ENCODE measurements around the gene ODAD2.
"Not testable (repeated sequence)": the region's sequence is repeated elsewhere in the genome, so short reads cannot be mapped to it uniquely, and the experiment has no call there.

ODAD2 gene

DNA sequence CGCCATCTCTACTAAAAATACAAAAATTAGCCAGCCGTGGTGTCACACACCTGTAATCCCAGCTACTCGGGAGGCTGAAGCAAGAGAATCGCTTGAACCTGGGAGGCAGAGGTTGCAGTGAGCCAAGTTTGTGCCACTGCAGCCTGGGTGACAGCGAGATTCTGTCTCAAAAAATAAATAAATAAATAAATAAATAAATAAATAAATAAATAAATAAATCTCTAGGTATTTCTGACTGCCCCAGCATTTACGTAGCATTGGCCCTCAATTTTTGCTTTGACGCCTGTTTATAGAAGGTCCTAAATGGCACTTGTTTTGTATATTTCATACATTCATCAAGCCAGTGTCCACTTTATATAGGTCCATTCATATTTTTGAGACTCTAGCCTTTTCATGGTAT is 28.9 kb downstream of the ODAD2 start:
- in situ Hi-C loops (cut with MboI; ENCODE audit: low sequenced_read_pairs), result not testable (repeated sequence)

GRCh38 chr10:27959093-27959715 is 39.7 kb downstream of the ODAD2 start:
- in situ Hi-C loops (cut with MboI; ENCODE audit: low sequenced_read_pairs), result no loop called here

- in situ Hi-C loops (cut with MboI; ENCODE audit: low sequenced_read_pairs), result not testable (repeated sequence)
Observed at GRCh38 chr10:27958383-27958782, 40.5 kb downstream of the ODAD2 start.

GRCh38 chr10:27950242-27950564 is 48.7 kb downstream of the ODAD2 start:
- in situ Hi-C loops (cut with MboI; ENCODE audit: low sequenced_read_pairs), result no loop called here

DNA sequence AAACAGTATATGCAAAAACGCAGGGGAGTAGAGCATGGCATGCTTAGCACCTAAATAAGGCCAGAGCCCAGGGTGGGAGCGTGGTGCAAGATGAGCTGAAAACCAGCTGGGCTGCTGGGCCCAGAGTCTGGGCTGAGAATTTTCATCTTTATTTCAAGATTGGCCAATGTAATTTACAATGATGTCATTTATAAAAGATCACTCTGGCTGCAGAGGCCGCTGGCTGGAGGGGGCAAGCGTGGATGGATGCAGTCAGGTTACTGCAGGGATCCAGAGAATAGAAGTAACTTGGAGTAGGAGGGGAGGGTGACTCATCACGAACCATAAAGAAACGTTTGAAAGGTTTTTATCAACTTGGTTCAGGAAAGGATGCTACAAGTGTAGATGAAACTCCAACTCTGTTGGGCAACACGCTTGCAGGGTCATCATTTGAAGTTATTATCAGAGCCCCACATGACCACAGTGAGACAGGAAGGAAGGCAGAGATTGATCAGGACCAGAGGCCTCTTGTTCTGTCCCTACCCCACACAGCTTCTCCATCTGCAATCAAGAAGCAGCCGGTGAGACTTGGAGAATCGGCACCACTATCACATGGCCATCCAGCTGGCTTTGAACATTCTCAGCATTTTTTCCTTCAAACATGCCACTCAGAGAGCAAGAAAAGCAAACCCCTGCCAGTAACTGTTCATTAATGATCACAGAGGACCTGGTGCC is 49.2 kb downstream of the ODAD2 start:
- in situ Hi-C loops (cut with MboI; ENCODE audit: low sequenced_read_pairs), result no loop called here

GRCh38 chr10:27948186-27948585 is 50.7 kb downstream of the ODAD2 start:
- in situ Hi-C loops (cut with MboI; ENCODE audit: low sequenced_read_pairs), result no loop called here

GRCh38 chr10:27947540-27947939 is 51.3 kb downstream of the ODAD2 start:
- in situ Hi-C loops (cut with MboI; ENCODE audit: low sequenced_read_pairs), result no loop called here

DNA sequence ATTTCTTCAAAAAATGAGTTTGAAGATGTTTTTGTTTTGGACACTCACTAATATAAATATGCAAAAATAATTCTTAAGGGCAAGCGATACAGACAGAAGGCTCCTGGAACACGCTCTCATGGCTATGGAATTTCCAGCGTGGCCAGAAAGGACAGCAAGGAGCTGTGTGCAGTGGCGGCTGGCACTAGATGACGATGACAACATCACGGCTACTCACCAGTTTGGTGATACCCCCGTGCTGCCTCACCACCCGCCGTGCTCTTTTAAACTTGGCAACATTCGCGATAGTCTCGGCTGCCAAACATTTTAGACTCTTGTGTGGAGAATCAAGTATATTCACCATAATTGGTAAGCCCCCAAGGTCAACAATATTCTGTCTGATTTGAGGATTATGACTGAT is 54.9 kb downstream of the ODAD2 start:
- in situ Hi-C loops (cut with MboI; ENCODE audit: low sequenced_read_pairs), result no loop called here

GRCh38 chr10:27914888-27915287 is 84.0 kb downstream of the ODAD2 start:
- in situ Hi-C loops (cut with MboI; ENCODE audit: low sequenced_read_pairs), result no loop called here

DNA sequence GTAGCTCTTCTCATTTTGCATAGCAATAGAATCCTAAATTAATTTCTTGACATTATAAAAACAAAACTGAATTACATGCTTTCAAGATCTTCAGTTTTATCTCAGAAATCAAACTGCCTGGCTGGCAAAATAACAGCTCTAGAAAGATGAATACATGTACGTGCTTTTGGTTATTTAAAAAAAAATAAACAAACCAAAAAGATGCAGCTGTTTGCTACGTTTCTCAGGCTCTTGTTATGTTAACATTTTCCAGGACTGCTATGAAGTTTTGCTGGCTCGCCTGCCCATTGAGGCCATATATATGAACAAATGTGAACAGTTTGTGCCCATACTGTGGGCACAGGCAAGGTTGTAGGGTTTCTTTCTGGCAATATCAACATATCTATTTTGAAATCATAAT is 86.6 kb downstream of the ODAD2 start:
- in situ Hi-C loops (cut with MboI; ENCODE audit: low sequenced_read_pairs), result no loop called here

- in situ Hi-C loops (cut with MboI; ENCODE audit: low sequenced_read_pairs), result no loop called here
Observed at GRCh38 chr10:27911539-27911938, 87.3 kb downstream of the ODAD2 start.

GRCh38 chr10:27911011-27911410 is 87.9 kb downstream of the ODAD2 start:
- in situ Hi-C loops (cut with MboI; ENCODE audit: low sequenced_read_pairs), result no loop called here

DNA sequence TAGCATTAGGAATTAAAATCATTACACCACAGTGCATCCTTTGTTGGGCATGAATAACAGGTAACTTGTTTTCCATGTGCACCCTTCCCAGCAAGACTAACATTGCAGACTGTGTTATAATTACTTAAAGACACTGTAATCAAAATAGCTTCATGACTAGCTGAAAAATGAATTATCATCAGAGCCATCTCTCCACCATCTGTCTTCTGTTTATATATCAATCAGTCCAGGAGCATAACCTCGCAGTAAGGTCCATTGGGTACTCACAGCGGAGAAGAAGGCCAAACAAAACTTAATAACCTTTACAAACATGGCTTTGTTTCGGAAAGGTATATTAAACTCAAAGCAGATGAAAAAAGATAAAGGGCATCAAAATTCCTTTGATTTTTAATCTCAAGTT is 90.6 kb downstream of the ODAD2 start:
- in situ Hi-C loops (cut with MboI; ENCODE audit: low sequenced_read_pairs), result no loop called here

GRCh38 chr10:27899485-27899884 is 99.4 kb downstream of the ODAD2 start:
- in situ Hi-C loops (cut with MboI; ENCODE audit: low sequenced_read_pairs), result not testable (repeated sequence)

DNA sequence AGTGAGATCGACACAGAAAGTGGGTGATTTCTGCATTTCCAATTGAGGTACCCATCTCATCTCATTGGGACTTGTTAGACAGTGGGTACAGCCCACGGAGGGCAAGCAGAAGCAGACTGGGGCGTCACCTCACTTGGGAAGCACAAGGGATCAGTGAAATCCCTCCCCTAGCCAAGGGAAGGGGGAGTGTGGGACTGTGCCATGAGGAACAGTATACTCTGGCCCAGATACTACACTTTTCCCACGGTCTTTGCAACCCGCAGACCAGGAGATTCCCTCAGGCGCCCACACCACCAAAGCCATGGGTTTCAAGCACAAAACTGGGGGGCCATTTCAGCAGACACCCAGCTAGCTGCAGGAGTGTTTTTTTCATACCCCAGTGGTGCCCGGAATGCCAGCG is 99.8 kb downstream of the ODAD2 start:
- in situ Hi-C loops (cut with MboI; ENCODE audit: low sequenced_read_pairs), result no loop called here

DNA sequence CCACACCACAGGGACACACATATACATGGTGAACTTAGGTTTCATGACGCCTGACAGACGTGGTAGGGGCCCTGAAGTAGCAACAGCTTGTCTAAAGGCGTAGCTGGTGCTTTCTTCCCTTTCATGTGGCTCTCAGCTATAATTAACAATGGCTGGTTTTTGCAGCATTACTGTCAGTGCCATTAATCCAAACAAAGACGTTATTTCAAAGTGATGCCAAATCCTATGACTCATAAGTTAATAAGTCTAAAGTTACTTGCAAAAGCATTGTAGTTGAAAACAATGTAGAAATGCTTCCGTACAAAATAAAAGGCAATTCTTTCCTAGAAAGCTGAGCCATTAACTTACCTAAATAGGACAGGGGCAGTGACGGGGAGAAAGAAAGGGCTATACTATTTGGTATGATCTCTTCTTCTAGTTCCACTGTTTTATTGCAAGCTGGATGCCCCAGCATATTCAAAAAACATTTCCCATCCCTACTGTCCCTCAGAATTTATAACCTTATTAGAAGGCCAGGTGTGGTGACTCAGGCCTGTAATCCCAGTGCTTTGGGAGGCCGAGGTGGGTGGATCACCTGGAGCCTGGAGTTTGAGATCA is 105.4 kb downstream of the ODAD2 start:
- in situ Hi-C loops (cut with MboI; ENCODE audit: low sequenced_read_pairs), result no loop called here

GRCh38 chr10:27890971-27891370 is 107.9 kb downstream of the ODAD2 start:
- in situ Hi-C loops (cut with MboI; ENCODE audit: low sequenced_read_pairs), result no loop called here

DNA sequence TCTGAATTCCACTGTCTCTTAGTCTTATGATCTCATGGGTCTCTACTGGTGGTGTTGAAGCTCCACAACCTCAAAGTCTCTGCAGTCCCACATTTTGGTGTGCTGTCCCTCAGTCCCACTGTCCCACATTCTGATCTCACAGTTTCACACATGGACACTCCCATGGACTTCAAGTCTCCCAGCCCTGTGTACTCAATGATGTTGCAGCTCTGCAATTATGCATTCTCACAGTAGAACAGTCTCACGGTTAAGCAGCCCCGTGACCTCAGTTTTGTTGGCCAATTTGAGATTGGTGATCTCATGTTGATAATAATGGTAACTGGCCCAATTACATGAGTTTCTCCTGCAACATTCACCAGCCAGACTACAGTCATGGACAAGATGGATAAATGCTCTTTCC is 109.4 kb downstream of the ODAD2 start:
- in situ Hi-C loops (cut with MboI; ENCODE audit: low sequenced_read_pairs), result no loop called here

GRCh38 chr10:27884185-27884641 is 114.7 kb downstream of the ODAD2 start:
- in situ Hi-C loops (cut with MboI; ENCODE audit: low sequenced_read_pairs), result no loop called here

- in situ Hi-C loops (cut with MboI; ENCODE audit: low sequenced_read_pairs), result no loop called here
Observed at GRCh38 chr10:27878281-27878680, 120.6 kb downstream of the ODAD2 start.

DNA sequence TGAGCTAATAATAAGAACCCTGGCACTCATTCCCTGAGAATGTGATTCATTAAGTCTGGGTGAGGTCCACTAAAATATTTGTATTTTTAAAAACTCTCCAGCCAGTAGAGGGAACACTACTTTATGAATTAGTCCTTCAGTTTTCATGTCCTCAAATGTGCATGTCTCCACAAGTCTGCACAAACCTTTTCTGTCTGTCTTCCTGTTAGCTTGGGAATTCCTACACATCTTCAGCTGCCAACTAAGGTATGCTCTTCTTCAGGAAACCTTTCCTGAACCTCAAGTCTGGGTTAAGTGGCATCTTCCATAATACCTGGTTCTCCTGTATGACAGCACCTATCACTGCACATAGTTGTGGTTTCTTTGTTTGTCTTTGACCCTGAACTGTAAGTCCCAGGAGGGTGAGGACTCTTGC is 133.7 kb downstream of the ODAD2 start:
- in situ Hi-C loops (cut with MboI; ENCODE audit: low sequenced_read_pairs), result no loop called here

DNA sequence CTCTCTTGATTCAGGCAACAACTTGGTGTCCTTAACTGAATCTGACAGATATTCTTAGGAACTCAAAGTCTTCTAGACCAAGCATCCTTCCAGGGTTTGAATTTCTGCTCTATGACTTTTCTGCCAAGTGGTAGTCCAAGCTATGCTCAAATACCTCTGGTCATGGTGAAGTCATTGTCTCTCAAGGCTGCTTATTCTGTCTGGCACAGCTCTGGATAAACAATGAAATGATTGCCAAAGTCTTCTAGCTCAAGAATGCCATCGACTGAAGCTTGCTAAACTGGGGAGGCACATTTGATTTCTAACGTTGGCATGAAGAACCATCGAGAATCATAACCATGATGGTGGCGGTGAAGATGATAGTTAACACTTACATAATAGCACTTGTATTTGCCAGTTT is 137.1 kb downstream of the ODAD2 start:
- in situ Hi-C loops (cut with MboI; ENCODE audit: low sequenced_read_pairs), result no loop called here

All from HL-60/S4 (cell line).